Measurements from ENCODE around the gene CDC14B.
"Not testable (repeated sequence)": the region's sequence is repeated elsewhere in the genome, so short reads cannot be mapped to it uniquely, and the experiment has no call there.

CDC14B gene

DNA sequence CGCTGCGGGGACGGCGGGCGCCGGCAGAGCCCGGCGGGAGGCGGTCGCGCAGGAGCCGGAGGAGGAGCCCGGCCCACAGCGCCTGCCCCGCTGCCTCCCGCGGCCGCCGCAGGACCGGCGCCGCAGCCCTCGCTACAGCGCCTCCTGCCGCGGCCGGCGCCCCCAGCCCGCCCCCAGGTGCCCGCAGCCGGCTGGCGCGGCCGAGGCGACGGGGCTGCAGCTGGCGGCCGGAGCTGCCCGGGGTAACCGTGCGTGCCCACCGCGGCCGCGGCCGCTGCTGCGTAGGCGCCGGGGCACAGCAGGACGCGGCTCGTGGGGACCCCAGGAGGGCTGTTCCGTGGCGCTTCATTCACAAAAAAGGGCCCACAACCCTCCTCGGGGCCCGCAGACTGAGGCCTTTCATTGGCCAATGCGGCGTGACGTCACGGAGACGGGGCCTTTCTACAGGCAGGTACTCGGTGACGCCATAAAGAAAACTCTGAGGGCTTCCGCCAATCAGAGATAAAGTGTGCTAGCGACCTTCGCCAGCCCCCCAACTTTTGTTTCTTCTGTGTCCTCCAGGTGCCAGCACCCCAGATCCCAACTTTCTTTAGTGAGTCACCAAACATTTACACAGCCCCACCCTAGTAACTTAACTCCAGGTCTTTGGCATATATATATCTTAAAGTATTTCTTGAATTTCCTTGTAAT lies at the start of gene CDC14B:
Gene CDC14B (minus strand): TSS at position 353 of the 690 bp plus-strand sequence. CDS start 465 bp downstream, outside the sequence.
- POLR2A ChIA-PET (ENCODE audit: low non-redundant PET): interaction anchor here (0.6 kb wide), 1 partner anchor 418 kb away, joined by 3 read pairs; no protein-coding TSS in a partner anchor
- DNase-seq (ENCODE audit: low spot score): peak; percentile 99
- H3K27ac ChIP-seq: peak within 1 kb of the TSS; percentile 74
- TF ChIP-seq CTCF (conservative IDR thresholded peaks at IDR 0.05; ENCODE audit: low read depth): peak; percentile 77
- CTCF ChIA-PET: interaction anchor here (1.1 to 1.5 kb wide), 2 partner anchors 47 to 53 kb away, joined by 3 to 7 read pairs; no protein-coding TSS in a partner anchor

- no peak overlapping the region for H3K27ac ChIP-seq
- DNase-seq (ENCODE audit: low spot score): no peak
- POLR2A ChIA-PET (ENCODE audit: low non-redundant PET): no interaction called here
- CTCF ChIA-PET: no interaction called here
- no peak for TF ChIP-seq CTCF (conservative IDR thresholded peaks at IDR 0.05; ENCODE audit: low read depth)
Observed at GRCh38 chr9:96668868-96669534, 49.4 kb upstream of the CDC14B start.

GRCh38 chr9:96667363-96667728 lies 47.7 kb upstream of the CDC14B start:
- ChIA-PET CTCF (interaction anchor here (0.7 to 1.3 kb wide), 8 partner anchors 9 to 339 kb away, joined by 3 to 11 read pairs (median 6); partner anchors contain the start of gene CDC14B), POLR2A (ENCODE audit: low non-redundant PET) (no interaction called here)
- no peak overlapping the region for H3K27ac ChIP-seq
- DNase-seq (ENCODE audit: low spot score): no peak
- TF ChIP-seq CTCF (conservative IDR thresholded peaks at IDR 0.05; ENCODE audit: low read depth): no peak

DNA sequence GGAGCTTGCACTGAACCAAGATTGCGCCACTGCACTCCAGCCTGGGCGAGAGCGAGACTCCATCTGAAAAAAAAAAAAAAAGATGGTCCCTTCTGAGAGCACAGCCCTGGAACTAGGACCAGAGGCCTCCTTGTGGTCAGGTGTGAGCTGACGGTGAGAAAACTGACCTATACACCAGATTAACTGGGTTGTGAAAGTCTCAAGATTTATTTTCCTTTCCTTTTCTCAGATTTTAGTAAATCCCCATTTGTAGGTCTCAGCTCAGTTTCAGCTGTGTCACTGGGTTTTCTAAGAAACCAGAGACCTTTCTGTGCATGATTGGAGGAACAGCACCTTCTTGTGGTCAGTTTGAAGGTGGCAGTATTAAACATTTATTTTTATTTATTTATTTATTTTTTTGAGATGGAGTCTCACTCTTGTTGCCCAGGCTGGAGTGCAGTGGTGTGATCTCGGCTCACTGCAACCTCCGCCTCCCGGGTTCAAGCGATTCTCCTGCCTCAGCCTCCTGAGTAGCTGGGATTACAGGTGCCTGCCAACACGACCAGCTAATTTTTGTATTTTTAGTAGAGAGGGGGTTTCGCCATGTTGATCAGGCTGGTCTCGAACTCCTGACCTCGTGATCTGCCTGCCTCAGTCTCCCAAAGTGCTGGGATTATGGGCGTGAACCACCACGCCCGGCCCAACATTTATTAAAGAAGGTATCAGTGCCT lies 47.2 kb upstream of the CDC14B start:
- H3K27ac ChIP-seq; POLR2A ChIA-PET (ENCODE audit: low non-redundant PET): not testable (repeated sequence)
- CTCF ChIA-PET: interaction anchor here (0.6 to 1.3 kb wide), 18 partner anchors 8 to 1203 kb away, joined by 3 to 11 read pairs (median 3); partner anchors contain the start of gene CDC14B
- peak; percentile 50 for DNase-seq (ENCODE audit: low spot score)
- peak; percentile 76 for TF ChIP-seq CTCF (conservative IDR thresholded peaks at IDR 0.05; ENCODE audit: low read depth)

- no peak overlapping the region for H3K27ac ChIP-seq
- TF ChIP-seq CTCF (conservative IDR thresholded peaks at IDR 0.05; ENCODE audit: low read depth): no peak
- ChIA-PET CTCF (interaction anchor here (0.6 to 1.2 kb wide), 6 partner anchors 9 to 592 kb away, joined by 3 to 4 read pairs (median 3); no protein-coding TSS in a partner anchor), POLR2A (ENCODE audit: low non-redundant PET) (no interaction called here)
- DNase-seq (ENCODE audit: low spot score): no peak
Observed at GRCh38 chr9:96665789-96666188, 46.1 kb upstream of the CDC14B start.

DNA sequence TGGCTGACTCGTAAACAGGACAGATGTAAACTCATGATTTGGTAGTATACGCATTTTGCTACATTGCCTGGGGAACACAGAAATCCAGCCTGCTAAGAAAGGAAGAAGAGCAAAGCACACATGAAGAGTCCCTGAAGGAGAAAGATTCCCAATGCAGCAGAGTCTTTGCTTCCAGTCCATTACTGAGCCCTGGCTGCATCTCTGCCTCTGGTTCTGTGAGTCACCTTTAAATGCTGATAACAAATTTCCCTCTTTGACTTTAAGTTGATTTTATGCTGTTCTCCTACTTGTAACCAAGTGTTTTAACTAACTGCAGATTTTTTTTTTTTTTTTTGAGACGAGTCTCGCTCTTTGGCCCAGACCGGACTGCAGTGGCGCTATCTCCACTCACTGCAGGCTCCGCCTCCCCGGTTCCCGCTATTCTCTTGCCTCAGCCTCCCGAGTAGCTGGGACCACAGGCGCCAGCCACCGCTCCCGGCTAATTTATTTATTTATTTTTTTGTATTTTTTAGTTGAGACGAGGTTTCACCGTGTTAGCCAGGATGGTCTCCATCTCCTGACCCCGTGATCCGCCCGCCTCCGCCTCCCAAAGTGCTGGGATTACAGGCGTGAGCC lies 44.0 kb upstream of the CDC14B start:
- TF ChIP-seq CTCF (conservative IDR thresholded peaks at IDR 0.05; ENCODE audit: low read depth): no peak
- DNase-seq (ENCODE audit: low spot score): no peak
- ChIA-PET CTCF (interaction anchor here (0.6 kb wide), 1 partner anchor 722 kb away, joined by 3 read pairs; no protein-coding TSS in a partner anchor), POLR2A (ENCODE audit: low non-redundant PET) (no interaction called here)
- no peak overlapping the region for H3K27ac ChIP-seq

Measured in RWPE1 (cell line).